Epithelial cell of proximal tubule (primary cell): ENCODE data around the gene DAAM2. TPM values are rescaled to one million over a fixed set of nuclear protein-coding genes. Genes with fewer than 3 reads are reported as not detected.

Experiments
- DNase-seq: peaks from one replicate; pipeline ENCODE4 v3.0.0-alpha.2; 2011; ENCODE audit warnings: low read depth
- H3K4me3 ChIP-seq: 2 replicates; pipeline ENCODE4 v1.5.1; 2011; ENCODE audit warnings: low read depth, mild to moderate bottlenecking, low read length
- total RNA-seq: library from RNA; depleted of rRNA; stranded (reverse); fragments of >200 nt; gene quantifications from 2 replicates; pipeline ENCODE4 v1.2.3, GENCODE V29; 2015
- TF ChIP-seq, protein P1 (sequence below): conservative IDR thresholded peaks from 2 replicates; pipeline ENCODE4 v1.5.1; 2012; ENCODE audit warnings: low read depth, mild to moderate bottlenecking, low read length

DAAM2 gene
- total RNA-seq, 1 donor from 2014 or later: 0.35 TPM

DNA sequence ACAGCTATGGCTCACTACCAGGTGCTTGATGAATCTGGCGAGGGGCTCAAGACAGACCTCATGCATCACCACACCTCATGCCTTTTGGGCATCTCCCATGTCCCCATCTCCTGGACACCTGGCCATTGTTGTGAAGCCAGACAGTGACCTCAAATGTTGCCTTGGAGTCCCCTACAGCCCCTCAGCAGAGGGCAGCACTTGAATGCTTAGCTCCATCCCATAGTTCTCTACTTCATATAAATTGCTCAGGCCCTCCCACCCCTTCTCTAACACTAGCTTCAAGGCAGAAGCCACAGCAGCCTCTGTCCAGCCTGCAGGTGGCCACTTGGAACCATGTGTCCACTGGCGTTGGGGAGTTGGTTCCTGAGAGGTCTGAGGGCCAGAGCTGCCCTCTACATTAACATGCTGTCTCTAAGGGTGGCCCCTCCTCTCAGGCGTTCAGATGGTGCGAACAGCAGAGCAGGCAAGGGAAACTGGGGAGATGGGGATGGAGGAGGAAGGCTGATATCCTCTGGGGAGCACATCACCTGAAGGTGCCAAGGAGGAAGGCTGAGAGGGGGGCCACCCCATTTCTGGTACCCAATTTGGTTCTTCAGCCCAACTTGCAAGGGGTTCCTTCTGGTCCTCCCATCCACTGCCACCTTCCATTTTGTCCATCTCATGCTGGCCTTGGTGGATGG is 110.8 kb downstream of the DAAM2 start:
- DNase-seq: no peak
- H3K4me3 ChIP-seq: no peak overlapping the region
- TF ChIP-seq, protein P1, sequence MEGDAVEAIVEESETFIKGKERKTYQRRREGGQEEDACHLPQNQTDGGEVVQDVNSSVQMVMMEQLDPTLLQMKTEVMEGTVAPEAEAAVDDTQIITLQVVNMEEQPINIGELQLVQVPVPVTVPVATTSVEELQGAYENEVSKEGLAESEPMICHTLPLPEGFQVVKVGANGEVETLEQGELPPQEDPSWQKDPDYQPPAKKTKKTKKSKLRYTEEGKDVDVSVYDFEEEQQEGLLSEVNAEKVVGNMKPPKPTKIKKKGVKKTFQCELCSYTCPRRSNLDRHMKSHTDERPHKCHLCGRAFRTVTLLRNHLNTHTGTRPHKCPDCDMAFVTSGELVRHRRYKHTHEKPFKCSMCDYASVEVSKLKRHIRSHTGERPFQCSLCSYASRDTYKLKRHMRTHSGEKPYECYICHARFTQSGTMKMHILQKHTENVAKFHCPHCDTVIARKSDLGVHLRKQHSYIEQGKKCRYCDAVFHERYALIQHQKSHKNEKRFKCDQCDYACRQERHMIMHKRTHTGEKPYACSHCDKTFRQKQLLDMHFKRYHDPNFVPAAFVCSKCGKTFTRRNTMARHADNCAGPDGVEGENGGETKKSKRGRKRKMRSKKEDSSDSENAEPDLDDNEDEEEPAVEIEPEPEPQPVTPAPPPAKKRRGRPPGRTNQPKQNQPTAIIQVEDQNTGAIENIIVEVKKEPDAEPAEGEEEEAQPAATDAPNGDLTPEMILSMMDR: peak; percentile 27

DNA sequence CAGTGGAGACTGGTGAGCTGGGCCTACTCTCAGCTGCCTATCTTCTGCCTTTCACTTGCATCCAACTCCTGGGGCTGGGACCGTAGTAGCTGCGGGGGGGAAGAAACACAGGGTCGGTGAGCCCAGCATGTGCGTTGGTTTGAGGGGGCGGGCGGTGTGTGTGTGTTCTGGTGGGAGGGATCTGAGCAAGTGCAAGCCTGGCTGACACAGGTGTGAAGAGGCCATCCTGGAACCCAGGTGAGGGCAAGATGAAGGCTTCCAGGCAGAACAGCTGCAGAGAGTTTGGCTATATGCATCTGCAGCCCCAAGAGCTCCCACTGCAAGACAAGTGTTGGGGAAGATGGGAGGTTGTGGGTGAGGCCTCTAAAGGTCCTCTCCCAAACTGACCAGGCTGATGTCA is 111.5 kb downstream of the DAAM2 start:
- DNase-seq: no peak
- no peak overlapping the region for H3K4me3 ChIP-seq
- TF ChIP-seq, protein P1: no peak

DNA sequence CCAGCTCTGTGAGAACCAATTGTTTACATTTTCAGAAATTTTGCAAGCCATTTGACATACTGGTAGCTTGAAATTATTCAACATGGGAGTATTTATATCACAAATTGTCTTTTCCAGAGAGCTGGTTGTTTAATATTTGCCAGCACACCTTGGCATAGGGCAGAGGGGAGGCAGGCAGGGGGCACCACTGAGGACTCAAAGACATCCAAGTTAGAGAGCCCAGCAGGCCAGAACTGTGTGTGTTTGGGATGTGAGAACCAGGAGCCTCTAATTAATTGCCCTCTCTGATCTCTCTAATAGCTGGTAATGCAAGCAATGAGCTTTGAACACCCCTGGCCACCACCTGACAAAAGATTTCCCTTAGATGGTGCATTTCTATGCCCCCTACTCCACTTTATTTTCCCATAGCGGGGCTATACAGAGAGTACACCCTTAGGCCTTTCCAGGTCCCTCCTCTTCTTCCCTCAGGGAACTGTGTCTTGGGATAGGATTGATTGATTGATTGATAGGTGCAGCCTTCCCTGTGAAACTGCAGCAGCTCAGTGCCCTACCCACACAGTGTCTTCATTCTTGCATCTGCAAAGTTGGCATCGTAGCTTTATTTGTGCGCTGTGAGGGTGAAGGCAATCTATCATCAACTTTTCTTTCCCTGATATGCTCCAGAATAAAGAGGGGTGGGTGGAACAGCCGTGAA is 112.9 kb downstream of the DAAM2 start:
- TF ChIP-seq, protein P1: peak; percentile 14

DNA sequence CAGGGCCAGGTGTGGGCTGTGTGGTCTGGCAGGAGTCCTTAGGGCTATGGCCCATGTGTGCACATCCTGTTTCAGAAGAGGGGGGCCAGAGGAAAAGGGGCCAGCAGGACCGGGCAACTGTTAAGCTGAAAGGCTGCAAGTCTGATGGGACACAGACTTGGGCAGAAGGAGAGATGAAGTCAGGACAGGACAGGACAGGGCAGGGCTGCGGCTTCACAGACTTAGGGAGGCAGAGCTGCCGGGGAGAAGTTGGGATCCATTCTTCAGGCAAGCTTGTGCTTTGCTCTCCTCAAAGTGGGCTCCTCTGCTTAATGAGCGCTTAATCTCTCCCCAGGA is 113.4 kb downstream of the DAAM2 start:
- no peak for DNase-seq
- H3K4me3 ChIP-seq: no peak overlapping the region
- TF ChIP-seq, protein P1: no peak

More for the DNA sequence above, 112.9 kb downstream of the DAAM2 start:
- no peak overlapping the region for H3K4me3 ChIP-seq
- DNase-seq: no peak

DNA sequence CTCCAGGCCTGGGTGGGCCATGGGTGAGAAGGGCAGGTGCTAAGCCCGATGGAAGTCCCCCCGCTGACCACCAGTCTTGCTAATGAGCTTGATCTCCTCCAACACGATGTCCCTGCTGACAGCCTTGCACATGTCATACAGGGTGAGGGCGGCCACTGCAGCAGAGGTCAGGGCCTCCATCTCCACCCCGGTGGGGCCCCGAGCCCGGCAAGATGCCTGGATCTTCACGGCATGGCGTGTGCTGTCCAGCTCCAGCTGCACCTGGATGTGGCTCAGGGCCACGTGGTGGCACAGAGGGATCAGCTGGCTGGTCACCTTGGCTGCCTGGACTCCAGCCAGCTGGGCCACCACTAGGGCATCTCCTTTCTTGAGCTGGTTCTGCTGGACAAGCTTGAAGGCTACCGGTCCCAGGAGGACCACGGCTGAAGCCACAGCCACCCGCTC is 114.2 kb downstream of the DAAM2 start:
- TF ChIP-seq, protein P1: no peak
- DNase-seq: no peak
- no peak overlapping the region for H3K4me3 ChIP-seq

DNA sequence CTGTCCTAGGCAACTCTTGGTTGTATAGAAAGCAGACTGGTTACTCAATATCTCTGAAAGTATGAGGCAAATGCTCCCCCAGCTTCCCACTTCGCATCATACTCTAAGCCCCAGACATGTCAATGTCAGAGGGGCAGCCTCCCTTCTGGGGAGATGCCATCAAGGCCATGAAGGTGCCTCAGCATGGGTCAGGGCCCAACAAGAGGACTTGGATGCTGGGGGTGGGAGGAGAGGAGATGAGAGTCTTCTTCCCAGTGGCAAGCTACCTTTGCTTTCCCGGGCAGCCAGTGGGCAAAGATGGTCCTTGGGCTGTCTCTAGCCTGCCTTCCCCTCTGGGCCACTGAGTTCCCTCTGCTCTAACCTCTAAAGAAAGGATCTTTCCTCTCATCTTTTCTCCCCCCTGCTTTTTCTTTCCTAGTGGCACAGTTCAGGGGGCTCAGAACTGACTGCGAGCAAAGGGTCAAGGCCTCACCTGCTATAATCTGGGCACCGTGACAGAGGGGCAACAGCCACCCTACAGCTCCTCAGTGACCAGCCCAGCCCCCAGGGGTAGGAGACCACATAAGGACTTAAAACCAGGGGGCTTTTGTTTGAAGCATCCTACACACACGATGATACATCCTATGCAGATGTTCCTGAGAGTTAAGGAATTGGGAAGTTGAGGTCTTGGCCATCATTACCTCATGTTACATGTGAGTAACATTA is 115.8 kb downstream of the DAAM2 start:
- DNase-seq: no peak
- H3K4me3 ChIP-seq: no peak overlapping the region
- TF ChIP-seq, protein P1: no peak
